Trophoblast cell (in vitro differentiated cells and primary cell): ENCODE results near the gene SLC16A10.
"Not testable (repeated sequence)": the region's sequence is repeated elsewhere in the genome, so short reads cannot be mapped to it uniquely, and the experiment has no call there.

ENCODE experiments used
- DNase-seq, 2 donors: peaks; one replicate each; pipeline ENCODE4 v3.0.0-alpha.2; 2016
- H2AFZ ChIP-seq: 2 replicates; pipeline ENCODE4 v1.6.1; 2013; ENCODE audit warnings: low read length, moderate library complexity, mild to moderate bottlenecking; ENCODE audit not compliant: insufficient read depth, poor library complexity
- H2AK5ac ChIP-seq: 2 replicates; pipeline ENCODE4 v1.6.1; 2013; ENCODE audit warnings: mild to moderate bottlenecking, low read length
- H2BK120ac ChIP-seq: 2 replicates; pipeline ENCODE4 v1.6.1; 2013; ENCODE audit warnings: low read length, mild to moderate bottlenecking, moderate library complexity; ENCODE audit not compliant: insufficient read depth, poor library complexity
- H2BK12ac ChIP-seq: 2 replicates; pipeline ENCODE4 v1.6.1; 2013; ENCODE audit warnings: mild to moderate bottlenecking, low read length, moderate library complexity
- H2BK5ac ChIP-seq: 2 replicates; pipeline ENCODE4 v1.6.1; 2013; ENCODE audit warnings: low read length, low read depth, moderate library complexity, mild to moderate bottlenecking; ENCODE audit not compliant: poor library complexity
- H3K14ac ChIP-seq: 2 replicates; pipeline ENCODE4 v1.6.1; 2013; ENCODE audit warnings: mild to moderate bottlenecking, low read length
- H3K18ac ChIP-seq: 2 replicates; pipeline ENCODE4 v1.6.1; 2013; ENCODE audit warnings: mild to moderate bottlenecking, low read length
- H3K23ac ChIP-seq: 2 replicates; pipeline ENCODE4 v1.6.1; 2013; ENCODE audit warnings: low read length
- H3K27ac ChIP-seq: 2 replicates; pipeline ENCODE4 v1.5.1; 2013; ENCODE audit warnings: low read depth, mild to moderate bottlenecking, inconsistent platforms, low read length, moderate library complexity
- H3K27me3 ChIP-seq: 2 replicates; pipeline ENCODE4 v1.6.1; 2013; ENCODE audit warnings: inconsistent platforms, mild to moderate bottlenecking, low read length, moderate library complexity; ENCODE audit not compliant: insufficient read depth
- H3K36me3 ChIP-seq, 2 experiments: 1 replicate in 1 of 2; 2 replicates in 1 of 2; pipeline ENCODE4 v1.6.1; 2013; ENCODE audit warnings: low read length in 2 of 2, mild to moderate bottlenecking in 2 of 2, moderate library complexity in 1 of 2; ENCODE audit not compliant: insufficient read depth in 2 of 2, control insufficient read depth in 1 of 2
- H3K4ac ChIP-seq: 2 replicates; pipeline ENCODE4 v1.6.1; 2013; ENCODE audit warnings: low read depth, mild to moderate bottlenecking, low read length, moderate library complexity
- H3K4me1 ChIP-seq, 2 experiments: 1 replicate in 1 of 2; 2 replicates in 1 of 2; pipeline ENCODE4 v1.6.1; 2013; ENCODE audit warnings: low read length in 2 of 2, mild to moderate bottlenecking in 2 of 2, moderate library complexity in 1 of 2; ENCODE audit not compliant: insufficient read depth in 2 of 2, control insufficient read depth in 1 of 2
- H3K4me2 ChIP-seq: 2 replicates; pipeline ENCODE4 v1.6.1; 2013; ENCODE audit warnings: inconsistent platforms, mild to moderate bottlenecking, low read length, moderate library complexity
- H3K4me3 ChIP-seq: 2 replicates; pipeline ENCODE4 v1.5.1; 2013; ENCODE audit warnings: mild to moderate bottlenecking, low read depth, low read length, inconsistent platforms
- H3K79me1 ChIP-seq: one replicate; pipeline ENCODE4 v1.6.1; 2013; ENCODE audit warnings: low read length
- H3K79me2 ChIP-seq: 2 replicates; pipeline ENCODE4 v1.6.1; 2013; ENCODE audit warnings: low read length, mild to moderate bottlenecking; ENCODE audit not compliant: control insufficient read depth, insufficient read depth, poor library complexity
- H3K9ac ChIP-seq: 2 replicates; pipeline ENCODE4 v1.6.1; 2013; ENCODE audit warnings: mild to moderate bottlenecking, low read length
- H3K9me3 ChIP-seq: 2 replicates; pipeline ENCODE4 v1.6.1; 2013; ENCODE audit warnings: low read depth, mild to moderate bottlenecking, control low read depth, inconsistent platforms, low read length; ENCODE audit not compliant: insufficient read depth
- H4K12ac ChIP-seq: 2 replicates; pipeline ENCODE4 v1.6.1; 2013; ENCODE audit warnings: low read depth, mild to moderate bottlenecking, low read length, moderate library complexity
- H4K8ac ChIP-seq: 2 replicates; pipeline ENCODE4 v1.6.1; 2013; ENCODE audit warnings: low read depth, mild to moderate bottlenecking, low read length, moderate library complexity
- H4K91ac ChIP-seq: one replicate; pipeline ENCODE4 v1.6.1; 2013; ENCODE audit warnings: low read depth, mild to moderate bottlenecking, low read length, moderate library complexity
- WGBS: extraction: QIAGEN DNeasy Blood & Tissue Kit; methylation state at CpG from one replicate; pipeline ENCODE4 v1.1.7; 2013; ENCODE audit warnings: missing lambda C conversion rate; ENCODE audit not compliant: insufficient read length, insufficient coverage; ENCODE audit errors: extremely low coverage; 5-methylcytosine and 5-hydroxymethylcytosine counted together

Gene SLC16A10

GRCh38 chr6:111122458-111123286, 35.4 kb downstream of the SLC16A10 start:
- WGBS: no CpG with 5 or more reads among the region's 7 CpGs
- no peak overlapping the region for H3K4me2 ChIP-seq

DNA sequence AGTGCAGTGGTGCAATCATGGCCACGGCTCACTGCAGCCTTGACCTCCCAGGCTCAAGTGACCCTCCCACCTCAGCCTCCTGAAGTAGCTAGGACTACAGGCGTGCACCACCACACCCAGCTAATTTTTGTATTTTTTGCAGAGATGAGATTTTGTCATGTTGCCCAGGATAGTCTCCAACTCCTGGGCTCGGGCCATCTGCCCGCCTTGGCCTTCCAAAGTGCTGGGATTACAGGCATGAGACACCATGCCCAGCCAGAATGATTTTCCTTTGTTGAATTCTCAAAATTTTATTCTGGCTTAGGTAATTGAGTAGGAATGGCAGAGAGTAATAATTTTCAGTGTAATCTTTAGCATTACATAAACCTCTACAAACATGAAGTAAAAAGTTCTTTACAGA, 37.1 kb downstream of the SLC16A10 start:
- no peaks in the 10 kb centered on the region for H3K9me3 ChIP-seq
- no peak overlapping the region for H2BK5ac ChIP-seq
- WGBS: no CpG with 5 or more reads among the region's 4 CpGs
- H2AFZ ChIP-seq: no peak overlapping the region
- no peaks in the 10 kb centered on the region for H3K36me3 ChIP-seq
- H3K4ac ChIP-seq: no peak overlapping the region
- H3K4me2 ChIP-seq: no peak overlapping the region
- DNase-seq: no peak
- H4K12ac ChIP-seq: no peak overlapping the region
- no peak overlapping the region for H2BK12ac ChIP-seq
- no peak overlapping the region for H3K14ac ChIP-seq
- no peak overlapping the region for H3K18ac ChIP-seq
- H2BK120ac ChIP-seq: no peak overlapping the region
- no peak overlapping the region for H4K8ac ChIP-seq
- H2AK5ac ChIP-seq: no peak overlapping the region
- no peak overlapping the region for H3K9ac ChIP-seq
- no peaks in the 10 kb centered on the region for H3K79me1 ChIP-seq
- H3K27me3 ChIP-seq: no peaks in the 10 kb centered on the region
- no peak overlapping the region for H3K23ac ChIP-seq
- no peak overlapping the region for H3K4me3 ChIP-seq
- no peaks in the 10 kb centered on the region for H3K79me2 ChIP-seq
- H3K4me1 ChIP-seq: no peaks in the 10 kb centered on the region
- H3K27ac ChIP-seq: no peak overlapping the region
- H4K91ac ChIP-seq: no peak overlapping the region

More at GRCh38 chr6:111122458-111123286, 35.4 kb downstream of the SLC16A10 start:
- Histone ChIP-seq H2AFZ (no peak overlapping the region), H3K4me3 (no peak overlapping the region), H3K36me3 (no peaks in the 10 kb centered on the region), H3K14ac (no peak overlapping the region), H3K4me1 (no peaks in the 10 kb centered on the region), H4K91ac (no peak overlapping the region), H2BK120ac (no peak overlapping the region), H4K8ac (no peak overlapping the region), H3K9ac (no peak overlapping the region), H2BK5ac (no peak overlapping the region), H3K4ac (no peak overlapping the region), H3K23ac (no peak overlapping the region), H3K79me2 (no peaks in the 10 kb centered on the region), H2AK5ac (no peak overlapping the region), H2BK12ac (no peak overlapping the region), H3K18ac (no peak overlapping the region), H3K27ac (no peak overlapping the region), H3K79me1 (no peaks in the 10 kb centered on the region), H4K12ac (no peak overlapping the region), H3K9me3 (no peaks in the 10 kb centered on the region), H3K27me3 (no peaks in the 10 kb centered on the region)
- DNase-seq: no peak

DNA sequence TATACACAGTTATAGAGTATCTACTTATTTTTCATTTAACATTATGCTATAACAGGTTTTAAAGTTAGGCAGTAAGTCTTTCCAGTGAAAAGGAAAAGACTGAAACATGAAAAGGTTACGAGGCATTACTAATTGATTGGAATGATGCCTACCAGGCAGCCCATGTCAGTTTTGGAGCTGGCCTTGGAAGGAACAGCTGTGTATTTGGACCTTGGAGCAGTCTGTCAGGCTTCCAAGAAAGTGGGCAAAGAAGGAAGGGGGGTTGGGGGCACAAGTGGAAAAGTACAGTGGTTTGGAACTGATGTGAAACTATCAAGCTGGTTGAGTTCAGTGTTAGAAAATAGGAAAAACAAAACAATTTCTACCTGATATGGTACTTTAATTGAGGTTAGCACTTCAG, 41.7 kb downstream of the SLC16A10 start:
- no peak overlapping the region for H3K4ac ChIP-seq
- H3K36me3 ChIP-seq: no peaks in the 10 kb centered on the region
- H4K8ac ChIP-seq: no peak overlapping the region
- no peak overlapping the region for H3K4me2 ChIP-seq
- DNase-seq: no peak
- H3K9me3 ChIP-seq: peaks cover 1% of the 10 kb centered on the region
- H3K9ac ChIP-seq: no peak overlapping the region
- H2BK12ac ChIP-seq: no peak overlapping the region
- no peak overlapping the region for H2AK5ac ChIP-seq
- no peak overlapping the region for H3K23ac ChIP-seq
- no peak overlapping the region for H3K14ac ChIP-seq
- H2BK5ac ChIP-seq: no peak overlapping the region
- H2AFZ ChIP-seq: no peak overlapping the region
- no peak overlapping the region for H3K4me3 ChIP-seq
- no peak overlapping the region for H3K27ac ChIP-seq
- no peak overlapping the region for H4K91ac ChIP-seq
- H3K18ac ChIP-seq: no peak overlapping the region
- WGBS: no CpG with 5 or more reads among the region's 1 CpG
- H3K79me2 ChIP-seq: no peaks in the 10 kb centered on the region
- no peak overlapping the region for H2BK120ac ChIP-seq
- H3K4me1 ChIP-seq: no peaks in the 10 kb centered on the region
- H4K12ac ChIP-seq: no peak overlapping the region
- no peaks in the 10 kb centered on the region for H3K27me3 ChIP-seq
- no peaks in the 10 kb centered on the region for H3K79me1 ChIP-seq

- H2BK5ac ChIP-seq, H2BK120ac ChIP-seq, H3K4me3 ChIP-seq, H3K27me3 ChIP-seq, H3K36me3 ChIP-seq, H3K4ac ChIP-seq, H3K4me2 ChIP-seq, H4K91ac ChIP-seq, H3K4me1 ChIP-seq, H3K18ac ChIP-seq, H3K9me3 ChIP-seq, DNase-seq, H3K27ac ChIP-seq, H3K9ac ChIP-seq, H3K14ac ChIP-seq, H3K23ac ChIP-seq, H2AK5ac ChIP-seq, H2BK12ac ChIP-seq, H2AFZ ChIP-seq, H3K79me2 ChIP-seq, H4K12ac ChIP-seq, H3K79me1 ChIP-seq, H4K8ac ChIP-seq: not testable (repeated sequence)
- no CpG with 5 or more reads among the region's 11 CpGs for WGBS
These were observed 43.7 kb downstream of the SLC16A10 start for GRCh38 chr6:111131018-111131417.
